PC-3 (cell line): Measurements from ENCODE around the gene PRF1. TPM values are rescaled to one million over a fixed set of nuclear protein-coding genes. Genes with fewer than 3 reads are reported as not detected.

Experiments used
- ATAC-seq: fragments of 200-7000 bp; cut with Tn5 transposase; 2 replicates; pipeline ENCODE4 v1.9.1; 2020; ENCODE audit warnings: mild to moderate bottlenecking, moderate library complexity
- BruUV-seq: library from RNA; stranded (reverse); fragments of 400-500 nt; replicated peaks from 2 replicates; lab custom pipeline; 2021; lab: Mats Ljungman, UMichigan
- CTCF ChIA-PET: fragments of 300-600 bp; sonication (Branson Sonifier 250); formaldehyde crosslinking; loops from one replicate; lab custom pipeline; 2022; ENCODE audit warnings: antibody characterized with exemption; lab: Charles Lee
- POLR2A ChIA-PET: fragments of 300-600 bp; sonication (Branson Sonifier 250); formaldehyde crosslinking; loops from one replicate; lab custom pipeline; 2022; ENCODE audit warnings: antibody characterized with exemption; ENCODE audit not compliant: unreplicated experiment; lab: Charles Lee
- DNase-seq: peaks from one replicate; pipeline ENCODE4 v3.0.0-alpha.2; 2015
- H2AFZ ChIP-seq: fragments of 300-600 bp; sonication (generic); 2 replicates; pipeline ENCODE4 v1.6.0; 2016; ENCODE audit warnings: antibody characterized with exemption, low read length
- H3F3A ChIP-seq: fragments of 300-600 bp; sonication (generic); one replicate; pipeline ENCODE4 v1.6.0; 2017; ENCODE audit warnings: antibody characterized with exemption, low read length, control low read depth, mild to moderate bottlenecking; ENCODE audit not compliant: unreplicated experiment
- H3K27ac ChIP-seq: fragments of 300-600 bp; sonication (generic); 2 replicates; pipeline ENCODE4 v1.5.1; 2016; ENCODE audit warnings: mild to moderate bottlenecking, low read length
- H3K27me3 ChIP-seq: fragments of 300-600 bp; sonication (generic); 2 replicates; pipeline ENCODE4 v1.6.1; 2016; ENCODE audit warnings: low read length, mixed read lengths
- H3K36me3 ChIP-seq: fragments of 300-600 bp; sonication (generic); 2 replicates; pipeline ENCODE4 v1.6.1; 2016; ENCODE audit warnings: low read depth, mixed run types, low read length, mixed read lengths
- H3K4me1 ChIP-seq: fragments of 300-600 bp; sonication (generic); 2 replicates; pipeline ENCODE4 v1.5.1; 2016; ENCODE audit warnings: low read length; ENCODE audit not compliant: insufficient read depth
- H3K4me2 ChIP-seq: fragments of 300-600 bp; sonication (generic); 2 replicates; pipeline ENCODE4 v1.6.0; 2016; ENCODE audit warnings: low read length
- H3K4me3 ChIP-seq: fragments of 300-600 bp; sonication (generic); 2 replicates; pipeline ENCODE4 v1.5.1; 2016; ENCODE audit warnings: mild to moderate bottlenecking, low read length, mixed read lengths
- H3K79me2 ChIP-seq: fragments of 300-600 bp; sonication (generic); 2 replicates; pipeline ENCODE4 v1.6.1; 2017; ENCODE audit warnings: low read length, mixed read lengths
- H3K9ac ChIP-seq: fragments of 300-600 bp; sonication (generic); 2 replicates; pipeline ENCODE4 v1.6.0; 2016; ENCODE audit warnings: mild to moderate bottlenecking, low read length
- H3K9me2 ChIP-seq: fragments of 300-600 bp; sonication (generic); replicated peaks from 2 replicates; pipeline ENCODE4 v1.6.1; 2016; ENCODE audit warnings: mixed run types, low read length, mixed read lengths
- H3K9me3 ChIP-seq: fragments of 300-600 bp; sonication (generic); 2 replicates; pipeline ENCODE4 v1.6.1; 2016; ENCODE audit warnings: low read length, mixed read lengths
- H4K20me1 ChIP-seq: fragments of 300-600 bp; sonication (generic); 2 replicates; pipeline ENCODE4 v1.6.1; 2016; ENCODE audit warnings: low read length, mixed read lengths
- EZH2 ChIP-seq: fragments of 300-600 bp; sonication (generic); IDR thresholded peaks from one replicate; pipeline ENCODE4 v1.6.1; 2017; ENCODE audit warnings: antibody characterized with exemption, mild to moderate bottlenecking, low read length; ENCODE audit not compliant: unreplicated experiment
- EZH2phosphoT487 ChIP-seq: fragments of 300-600 bp; sonication (generic); IDR thresholded peaks from 2 replicates; pipeline ENCODE4 v1.6.1; 2018; ENCODE audit warnings: mild to moderate bottlenecking, antibody characterized with exemption, low read length, borderline replicate concordance
- intact Hi-C: fragments of 100-400 bp; cut with micrococcal nuclease; formaldehyde crosslinking; loops from 2 replicates; pipeline ENCODE4 v1.9.0; 2023
- total RNA-seq: library from RNA; depleted of rRNA; stranded (reverse); fragments of >200 nt; gene quantifications from 2 replicates; pipeline ENCODE4 v1.2.3, GENCODE V29; 2014
- TF ChIP-seq, protein P1 (sequence below): fragments of 300-600 bp; sonication (generic); conservative IDR thresholded peaks from 2 replicates; pipeline ENCODE4 v1.5.1; 2017; ENCODE audit warnings: antibody characterized with exemption, low read depth, mild to moderate bottlenecking, low read length

Gene PRF1
- total RNA-seq, 1 experiment from 2014 or later = not detected

DNA sequence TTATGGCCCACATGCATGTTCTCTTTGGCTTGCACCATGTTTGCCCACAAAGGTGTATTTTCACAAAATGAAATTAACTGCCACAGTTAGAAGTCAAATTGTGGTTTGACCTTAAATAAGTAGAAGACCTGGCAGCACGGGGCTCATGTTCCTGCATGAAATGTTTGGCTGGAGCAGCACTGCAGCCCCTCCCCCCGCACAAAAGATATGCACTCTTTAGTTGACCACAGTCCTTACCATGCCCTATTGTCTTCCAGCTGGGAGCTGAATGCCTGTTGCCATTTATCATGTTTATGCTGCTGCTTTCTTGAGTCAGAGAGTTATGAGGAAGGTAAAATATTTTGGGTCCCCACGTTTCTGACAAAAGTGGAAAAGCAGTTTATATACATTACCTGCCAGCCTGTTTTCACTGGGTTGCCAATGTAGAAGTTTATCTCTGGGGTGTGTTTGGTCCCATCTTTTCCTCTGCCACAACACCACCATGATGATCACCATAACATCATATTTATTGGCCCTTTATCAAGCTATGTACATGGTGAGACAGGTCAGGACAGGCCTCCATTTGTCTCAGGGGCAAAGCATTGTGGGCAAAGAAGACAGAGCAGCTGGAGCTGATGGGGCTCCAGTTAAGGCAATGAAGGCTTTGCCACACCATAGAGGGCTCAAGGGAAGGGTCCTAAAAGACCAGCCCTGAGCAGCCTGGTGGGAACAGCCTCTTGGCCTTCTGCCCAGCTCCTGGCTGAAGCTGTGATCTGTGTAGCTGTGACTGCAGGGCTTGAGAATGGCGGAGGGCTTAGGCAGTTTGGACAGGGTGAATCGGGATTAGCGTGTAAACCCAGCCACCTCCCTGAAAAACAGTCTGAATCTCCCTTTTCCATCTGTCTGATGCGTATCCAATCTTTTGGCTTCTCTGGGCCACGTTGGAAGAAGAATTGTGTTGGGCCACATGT, 5.4 kb downstream of the PRF1 start:
- DNase-seq (no peak), ATAC-seq (no peak)
- no peaks in the 10 kb centered on the region for H4K20me1 ChIP-seq
- ChIA-PET CTCF (interaction anchor here (0.5 kb wide), 1 partner anchor 163 kb away, joined by 5 read pairs; no protein-coding TSS in a partner anchor), POLR2A (no interaction called here)
- H3F3A ChIP-seq = no peaks in the 10 kb centered on the region
- intact Hi-C loops = no loop called here
- no peak overlapping the region for H3K27ac ChIP-seq
- H3K4me1 ChIP-seq = peaks cover 5% of the 10 kb centered on the region; the same call in 1 of the 2 replicates
- no peaks in the 10 kb centered on the region for H3K9me3 ChIP-seq
- no peaks in the 10 kb centered on the region for H3K9me2 ChIP-seq
- H3K4me3 ChIP-seq = no peak overlapping the region
- H3K36me3 ChIP-seq = no peaks in the 10 kb centered on the region
- no peaks in the 10 kb centered on the region for H3K79me2 ChIP-seq
- H2AFZ ChIP-seq = no peak overlapping the region
- TF ChIP-seq EZH2 = no peak
- TF ChIP-seq, protein P1, sequence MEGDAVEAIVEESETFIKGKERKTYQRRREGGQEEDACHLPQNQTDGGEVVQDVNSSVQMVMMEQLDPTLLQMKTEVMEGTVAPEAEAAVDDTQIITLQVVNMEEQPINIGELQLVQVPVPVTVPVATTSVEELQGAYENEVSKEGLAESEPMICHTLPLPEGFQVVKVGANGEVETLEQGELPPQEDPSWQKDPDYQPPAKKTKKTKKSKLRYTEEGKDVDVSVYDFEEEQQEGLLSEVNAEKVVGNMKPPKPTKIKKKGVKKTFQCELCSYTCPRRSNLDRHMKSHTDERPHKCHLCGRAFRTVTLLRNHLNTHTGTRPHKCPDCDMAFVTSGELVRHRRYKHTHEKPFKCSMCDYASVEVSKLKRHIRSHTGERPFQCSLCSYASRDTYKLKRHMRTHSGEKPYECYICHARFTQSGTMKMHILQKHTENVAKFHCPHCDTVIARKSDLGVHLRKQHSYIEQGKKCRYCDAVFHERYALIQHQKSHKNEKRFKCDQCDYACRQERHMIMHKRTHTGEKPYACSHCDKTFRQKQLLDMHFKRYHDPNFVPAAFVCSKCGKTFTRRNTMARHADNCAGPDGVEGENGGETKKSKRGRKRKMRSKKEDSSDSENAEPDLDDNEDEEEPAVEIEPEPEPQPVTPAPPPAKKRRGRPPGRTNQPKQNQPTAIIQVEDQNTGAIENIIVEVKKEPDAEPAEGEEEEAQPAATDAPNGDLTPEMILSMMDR = no peak
- TF ChIP-seq EZH2phosphoT487 = no peak
- BruUV-seq = no TSS peak
- H3K4me2 ChIP-seq = no peak overlapping the region
- no peaks in the 10 kb centered on the region for H3K27me3 ChIP-seq
- H3K9ac ChIP-seq = no peak overlapping the region

DNA sequence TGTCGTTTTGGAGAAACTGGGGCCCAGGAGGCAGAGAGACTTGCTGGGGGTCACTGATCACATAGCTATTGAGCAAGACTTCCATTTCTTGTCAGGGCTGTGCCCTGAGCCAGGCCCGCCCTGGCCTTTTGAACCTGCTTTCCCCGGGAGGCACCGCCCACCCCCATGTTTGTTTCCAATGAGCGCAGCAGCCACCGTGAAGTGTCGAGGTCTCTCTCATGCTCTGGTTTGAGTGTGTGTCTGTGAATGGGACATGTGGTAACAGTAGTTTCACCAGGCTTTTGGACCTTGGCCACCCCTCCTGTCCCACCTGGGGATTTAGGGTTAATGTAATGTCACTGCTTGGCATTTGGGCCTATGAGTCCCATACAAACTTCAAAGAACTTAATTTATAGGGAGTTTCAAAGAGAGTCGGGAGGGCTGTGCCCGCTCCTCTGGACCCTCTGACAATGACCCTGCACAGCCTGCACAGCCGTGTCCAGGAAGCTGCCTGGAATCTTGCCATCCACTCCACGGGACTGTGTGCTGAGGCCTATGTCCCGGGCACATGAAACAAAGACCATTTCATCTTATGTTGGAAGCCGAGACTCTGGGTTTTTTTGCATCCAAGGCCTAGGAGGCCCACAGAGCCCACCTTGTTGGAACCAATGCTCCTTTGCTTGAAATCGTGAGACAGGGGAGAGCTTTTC, 6.3 kb downstream of the PRF1 start:
- no TSS peak for BruUV-seq
- POLR2A ChIA-PET = no interaction called here
- ATAC-seq = no peak

More for the DNA sequence above, 6.3 kb downstream of the PRF1 start:
- H3K4me3 ChIP-seq = no peak overlapping the region
- intact Hi-C loops = no loop called here
- CTCF ChIA-PET = no interaction called here
- peaks cover 5% of the 10 kb centered on the region; the same call in 1 of the 2 replicates for H3K4me1 ChIP-seq
- no peaks in the 10 kb centered on the region for H3F3A ChIP-seq
- no peaks in the 10 kb centered on the region for H3K9me2 ChIP-seq
- H4K20me1 ChIP-seq = no peaks in the 10 kb centered on the region
- H2AFZ ChIP-seq = no peak overlapping the region
- DNase-seq = no peak
- H3K9me3 ChIP-seq = no peaks in the 10 kb centered on the region
- no peak overlapping the region for H3K27ac ChIP-seq
- no peaks in the 10 kb centered on the region for H3K79me2 ChIP-seq
- TF ChIP-seq, protein P1 = no peak
- TF ChIP-seq EZH2phosphoT487 = no peak
- no peak for TF ChIP-seq EZH2
- H3K4me2 ChIP-seq = no peak overlapping the region
- H3K9ac ChIP-seq = no peak overlapping the region
- H3K27me3 ChIP-seq = no peaks in the 10 kb centered on the region
- no peaks in the 10 kb centered on the region for H3K36me3 ChIP-seq
